Mesendoderm (in vitro differentiated cells): ENCODE results near the gene PAQR5.

Experiments
- DNase-seq: peaks from one replicate; pipeline ENCODE4 v3.0.0; 2013
- H2AK5ac ChIP-seq: 2 replicates; pipeline ENCODE4 v1.6.1; 2013; ENCODE audit warnings: low read length, inconsistent platforms
- H2BK120ac ChIP-seq: 2 replicates; pipeline ENCODE4 v1.6.1; 2013; ENCODE audit warnings: low read depth, mild to moderate bottlenecking, low read length, moderate library complexity, mixed read lengths
- H2BK15ac ChIP-seq: replicated peaks from 2 replicates; pipeline ENCODE4 v1.6.1; 2013; ENCODE audit warnings: low read depth, mild to moderate bottlenecking, moderate library complexity
- H2BK5ac ChIP-seq: 2 replicates; pipeline ENCODE4 v1.6.1; 2013; ENCODE audit warnings: low read length, inconsistent platforms
- H3K18ac ChIP-seq: 2 replicates; pipeline ENCODE4 v1.6.1; 2013; ENCODE audit warnings: mild to moderate bottlenecking, low read length, mixed read lengths
- H3K23ac ChIP-seq: one replicate; pipeline ENCODE4 v1.6.1; 2013; ENCODE audit warnings: low read length
- H3K27ac ChIP-seq: 2 replicates; pipeline ENCODE4 v1.5.1; 2013; ENCODE audit warnings: low read depth, mild to moderate bottlenecking, inconsistent platforms, low read length, moderate library complexity
- H3K27me3 ChIP-seq: 2 replicates; pipeline ENCODE4 v1.6.1; 2013; ENCODE audit warnings: low read length, control low read depth, mild to moderate bottlenecking, inconsistent platforms; ENCODE audit not compliant: insufficient read depth, poor library complexity
- H3K36me3 ChIP-seq: 2 replicates; pipeline ENCODE4 v1.6.1; 2013; ENCODE audit warnings: low read length, inconsistent platforms; ENCODE audit not compliant: control insufficient read depth, insufficient read depth
- H3K4ac ChIP-seq: one replicate; pipeline ENCODE4 v1.6.1; 2013; ENCODE audit warnings: low read depth, mild to moderate bottlenecking, low read length, moderate library complexity
- H3K4me1 ChIP-seq: 2 replicates; pipeline ENCODE4 v1.6.1; 2013; ENCODE audit warnings: low read depth, low read length, inconsistent platforms; ENCODE audit not compliant: control insufficient read depth
- H3K4me2 ChIP-seq: 2 replicates; pipeline ENCODE4 v1.6.1; 2013; ENCODE audit warnings: low read length
- H3K4me3 ChIP-seq: 2 replicates; pipeline ENCODE4 v1.5.1; 2013; ENCODE audit warnings: mild to moderate bottlenecking, low read length
- H3K56ac ChIP-seq: one replicate; pipeline ENCODE4 v1.6.1; 2013; ENCODE audit warnings: low read length
- H3K79me1 ChIP-seq: 2 replicates; pipeline ENCODE4 v1.6.1; 2013; ENCODE audit warnings: low read length, inconsistent platforms
- H3K79me2 ChIP-seq: 2 replicates; pipeline ENCODE4 v1.6.1; 2013; ENCODE audit warnings: mild to moderate bottlenecking, low read length; ENCODE audit not compliant: control insufficient read depth, insufficient read depth
- H3K9ac ChIP-seq: 2 replicates; pipeline ENCODE4 v1.6.1; 2013; ENCODE audit warnings: low read length, inconsistent platforms
- H4K5ac ChIP-seq: one replicate; pipeline ENCODE4 v1.6.1; 2013; ENCODE audit warnings: low read length
- H4K8ac ChIP-seq: one replicate; pipeline ENCODE4 v1.6.1; 2013; ENCODE audit warnings: low read depth, mild to moderate bottlenecking, control low read depth, low read length, moderate library complexity
- WGBS: extraction: QIAGEN DNeasy Blood & Tissue Kit; methylation state at CpG from one replicate; pipeline ENCODE4 v1.1.7; 2013; ENCODE audit warnings: low lambda C conversion rate, missing lambda C conversion rate; ENCODE audit not compliant: insufficient coverage; ENCODE audit errors: extremely low coverage; 5-methylcytosine and 5-hydroxymethylcytosine counted together

Gene PAQR5

GRCh38 chr15:69422336-69422895, 123.7 kb downstream of the PAQR5 start:
- Histone ChIP-seq H3K18ac (no peak overlapping the region), H3K27me3 (no peaks in the 10 kb centered on the region), H3K36me3 (peaks cover 22% of the 10 kb centered on the region), H3K4me1 (no peaks in the 10 kb centered on the region), H3K4me2 (no peak overlapping the region), H2AK5ac (no peak overlapping the region), H4K5ac (no peak overlapping the region), H3K79me2 (peaks cover 11% of the 10 kb centered on the region), H2BK15ac (no peak overlapping the region), H2BK120ac (no peak overlapping the region), H3K56ac (no peak overlapping the region), H3K27ac (no peak overlapping the region), H2BK5ac (no peak overlapping the region), H3K4me3 (no peak overlapping the region), H3K79me1 (peaks cover 14% of the 10 kb centered on the region), H3K4ac (no peak overlapping the region), H3K23ac (no peak overlapping the region), H4K8ac (no peak overlapping the region), H3K9ac (no peak overlapping the region)
- no CpG with 5 or more reads among the region's 4 CpGs for WGBS
- no peak for DNase-seq

- H3K23ac ChIP-seq, result no peak overlapping the region
- H3K4ac ChIP-seq, result no peak overlapping the region
- H4K8ac ChIP-seq, result no peak overlapping the region
- no peak overlapping the region for H3K4me2 ChIP-seq
- H4K5ac ChIP-seq, result no peak overlapping the region
- no peak overlapping the region for H2BK120ac ChIP-seq
- no peak overlapping the region for H3K9ac ChIP-seq
- no peak overlapping the region for H2AK5ac ChIP-seq
- no peak overlapping the region for H3K56ac ChIP-seq
- H3K79me1 ChIP-seq, result peaks cover 8% of the 10 kb centered on the region
- no peaks in the 10 kb centered on the region for H3K27me3 ChIP-seq
- no peak for DNase-seq
- H3K27ac ChIP-seq, result no peak overlapping the region
- peaks cover 3% of the 10 kb centered on the region for H3K79me2 ChIP-seq
- WGBS, result no CpG with 5 or more reads among the region's 2 CpGs
- no peak overlapping the region for H2BK15ac ChIP-seq
- no peaks in the 10 kb centered on the region for H3K4me1 ChIP-seq
- no peak overlapping the region for H3K4me3 ChIP-seq
- H3K18ac ChIP-seq, result no peak overlapping the region
- H3K36me3 ChIP-seq, result peaks cover 16% of the 10 kb centered on the region
- H2BK5ac ChIP-seq, result no peak overlapping the region
Measured at GRCh38 chr15:69424001-69424400, 125.3 kb downstream of the PAQR5 start.

- H2BK15ac ChIP-seq, result no peak overlapping the region
- no peak overlapping the region for H2AK5ac ChIP-seq
- H2BK120ac ChIP-seq, result no peak overlapping the region
- no peak overlapping the region for H3K9ac ChIP-seq
- no peak overlapping the region for H3K4me3 ChIP-seq
- H3K18ac ChIP-seq, result no peak overlapping the region
- no peaks in the 10 kb centered on the region for H3K4me1 ChIP-seq
- no peak for DNase-seq
- H3K56ac ChIP-seq, result no peak overlapping the region
- H3K79me1 ChIP-seq, result peaks cover 6% of the 10 kb centered on the region
- H4K5ac ChIP-seq, result no peak overlapping the region
- H4K8ac ChIP-seq, result no peak overlapping the region
- H3K36me3 ChIP-seq, result peaks cover 17% of the 10 kb centered on the region
- H2BK5ac ChIP-seq, result no peak overlapping the region
- no peak overlapping the region for H3K27ac ChIP-seq
- H3K23ac ChIP-seq, result no peak overlapping the region
- H3K79me2 ChIP-seq, result peaks cover 1% of the 10 kb centered on the region
- WGBS, result no CpG with 5 or more reads among the region's 1 CpG
- no peaks in the 10 kb centered on the region for H3K27me3 ChIP-seq
- H3K4me2 ChIP-seq, result no peak overlapping the region
- no peak overlapping the region for H3K4ac ChIP-seq
Measured at GRCh38 chr15:69424748-69425413, 126.2 kb downstream of the PAQR5 start.

- Histone ChIP-seq H2BK120ac (no peak overlapping the region), H3K4me3 (no peak overlapping the region), H3K56ac (no peak overlapping the region), H2AK5ac (no peak overlapping the region), H3K79me2 (peaks cover 3% of the 10 kb centered on the region), H3K18ac (no peak overlapping the region), H3K4ac (no peak overlapping the region), H2BK5ac (no peak overlapping the region), H4K5ac (no peak overlapping the region), H2BK15ac (no peak overlapping the region), H3K27ac (no peak overlapping the region), H3K27me3 (no peaks in the 10 kb centered on the region), H3K9ac (no peak overlapping the region), H3K23ac (no peak overlapping the region), H3K79me1 (peaks cover 6% of the 10 kb centered on the region), H3K4me1 (no peaks in the 10 kb centered on the region), H4K8ac (no peak overlapping the region), H3K36me3 (peaks cover 16% of the 10 kb centered on the region), H3K4me2 (no peak overlapping the region)
- no peak for DNase-seq
- WGBS, result no CpG with 5 or more reads among the region's 1 CpG
Measured at GRCh38 chr15:69433831-69434230, 135.1 kb downstream of the PAQR5 start.

GRCh38 chr15:69434238-69434637, 135.5 kb downstream of the PAQR5 start:
- Histone ChIP-seq H3K4ac (no peak overlapping the region), H2BK5ac (no peak overlapping the region), H3K27ac (no peak overlapping the region), H3K27me3 (no peaks in the 10 kb centered on the region), H3K4me1 (no peaks in the 10 kb centered on the region), H3K4me3 (no peak overlapping the region), H3K9ac (no peak overlapping the region), H2BK120ac (no peak overlapping the region), H3K4me2 (no peak overlapping the region), H2AK5ac (no peak overlapping the region), H3K79me2 (peaks cover 3% of the 10 kb centered on the region), H3K79me1 (peaks cover 6% of the 10 kb centered on the region), H3K23ac (no peak overlapping the region), H3K56ac (no peak overlapping the region), H3K36me3 (peaks cover 15% of the 10 kb centered on the region), H3K18ac (no peak overlapping the region), H4K5ac (no peak overlapping the region), H4K8ac (no peak overlapping the region), H2BK15ac (no peak overlapping the region)
- DNase-seq, result no peak
- WGBS, result no CpG with 5 or more reads among the region's 5 CpGs

GRCh38 chr15:69434679-69435078, 136.0 kb downstream of the PAQR5 start:
- H3K23ac ChIP-seq, result no peak overlapping the region
- H4K8ac ChIP-seq, result no peak overlapping the region
- peaks cover 6% of the 10 kb centered on the region for H3K79me1 ChIP-seq
- H3K4me2 ChIP-seq, result no peak overlapping the region
- no peaks in the 10 kb centered on the region for H3K27me3 ChIP-seq
- no peak overlapping the region for H2BK120ac ChIP-seq
- no peak overlapping the region for H4K5ac ChIP-seq
- H2BK15ac ChIP-seq, result no peak overlapping the region
- no peak overlapping the region for H3K4ac ChIP-seq
- H3K4me3 ChIP-seq, result no peak overlapping the region
- no peak overlapping the region for H3K9ac ChIP-seq
- H3K27ac ChIP-seq, result no peak overlapping the region
- no peak overlapping the region for H3K18ac ChIP-seq
- peaks cover 3% of the 10 kb centered on the region for H3K79me2 ChIP-seq
- no peak for DNase-seq
- no peak overlapping the region for H2AK5ac ChIP-seq
- no peaks in the 10 kb centered on the region for H3K4me1 ChIP-seq
- no CpG with 5 or more reads among the region's 18 CpGs for WGBS
- peaks cover 12% of the 10 kb centered on the region for H3K36me3 ChIP-seq
- H2BK5ac ChIP-seq, result no peak overlapping the region
- H3K56ac ChIP-seq, result no peak overlapping the region
